ENCODE measurements around the gene MAP2K7.
"Not testable (repeated sequence)": the region's sequence is repeated elsewhere in the genome, so short reads cannot be mapped to it uniquely, and the experiment has no call there.

MAP2K7 gene

DNA sequence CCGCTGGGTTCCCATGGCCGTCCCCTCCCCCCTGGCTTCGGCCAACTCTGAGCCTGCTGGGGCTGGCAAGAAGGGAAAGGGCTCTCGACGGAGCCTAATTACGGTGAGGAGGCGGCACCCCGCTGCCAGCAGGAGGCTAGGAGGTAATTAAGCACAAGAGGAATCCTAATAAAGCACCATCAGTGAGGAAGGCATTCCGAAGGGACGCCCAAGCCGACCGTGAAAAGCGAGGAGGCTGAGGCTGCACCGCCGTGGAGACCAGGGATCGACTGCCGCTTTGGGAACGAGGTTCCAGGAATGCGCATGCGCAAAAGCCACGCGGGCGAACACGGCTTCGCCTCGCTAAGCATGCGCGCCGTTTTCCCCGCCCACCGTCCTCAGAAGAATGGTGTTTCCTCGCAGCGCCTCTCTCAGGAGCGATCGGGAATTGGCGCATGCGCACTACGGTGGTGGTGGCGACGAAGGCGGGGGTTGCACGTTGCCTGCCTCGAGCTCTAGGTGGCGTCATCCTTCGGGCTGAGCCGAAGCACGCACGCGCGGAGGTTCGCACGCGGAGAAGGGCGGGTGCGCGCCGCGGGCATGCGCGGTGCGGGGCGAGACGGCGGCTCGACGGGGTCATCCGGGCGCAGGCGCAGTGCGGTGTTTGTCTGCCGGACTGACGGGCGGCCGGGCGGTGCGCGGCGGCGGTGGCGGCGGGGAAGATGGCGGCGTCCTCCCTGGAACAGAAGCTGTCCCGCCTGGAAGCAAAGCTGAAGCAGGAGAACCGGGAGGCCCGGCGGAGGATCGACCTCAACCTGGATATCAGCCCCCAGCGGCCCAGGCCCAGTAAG lies at the start of gene MAP2K7:
Gene MAP2K7 (plus strand): TSS at position 634 of the 830 bp plus-strand sequence. CDS start 68 bp downstream, at position 702.
- peak; percentile 100 for DNase-seq (ENCODE audit: low read depth in 2 of 2)

- no peak for DNase-seq (ENCODE audit: low read depth in 2 of 2)
These were observed 48.1 kb upstream of the MAP2K7 start for GRCh38 chr19:7855426-7856108.

- DNase-seq (ENCODE audit: low read depth in 2 of 2) = no peak
These were observed 47.5 kb upstream of the MAP2K7 start for GRCh38 chr19:7856109-7856591.

DNA sequence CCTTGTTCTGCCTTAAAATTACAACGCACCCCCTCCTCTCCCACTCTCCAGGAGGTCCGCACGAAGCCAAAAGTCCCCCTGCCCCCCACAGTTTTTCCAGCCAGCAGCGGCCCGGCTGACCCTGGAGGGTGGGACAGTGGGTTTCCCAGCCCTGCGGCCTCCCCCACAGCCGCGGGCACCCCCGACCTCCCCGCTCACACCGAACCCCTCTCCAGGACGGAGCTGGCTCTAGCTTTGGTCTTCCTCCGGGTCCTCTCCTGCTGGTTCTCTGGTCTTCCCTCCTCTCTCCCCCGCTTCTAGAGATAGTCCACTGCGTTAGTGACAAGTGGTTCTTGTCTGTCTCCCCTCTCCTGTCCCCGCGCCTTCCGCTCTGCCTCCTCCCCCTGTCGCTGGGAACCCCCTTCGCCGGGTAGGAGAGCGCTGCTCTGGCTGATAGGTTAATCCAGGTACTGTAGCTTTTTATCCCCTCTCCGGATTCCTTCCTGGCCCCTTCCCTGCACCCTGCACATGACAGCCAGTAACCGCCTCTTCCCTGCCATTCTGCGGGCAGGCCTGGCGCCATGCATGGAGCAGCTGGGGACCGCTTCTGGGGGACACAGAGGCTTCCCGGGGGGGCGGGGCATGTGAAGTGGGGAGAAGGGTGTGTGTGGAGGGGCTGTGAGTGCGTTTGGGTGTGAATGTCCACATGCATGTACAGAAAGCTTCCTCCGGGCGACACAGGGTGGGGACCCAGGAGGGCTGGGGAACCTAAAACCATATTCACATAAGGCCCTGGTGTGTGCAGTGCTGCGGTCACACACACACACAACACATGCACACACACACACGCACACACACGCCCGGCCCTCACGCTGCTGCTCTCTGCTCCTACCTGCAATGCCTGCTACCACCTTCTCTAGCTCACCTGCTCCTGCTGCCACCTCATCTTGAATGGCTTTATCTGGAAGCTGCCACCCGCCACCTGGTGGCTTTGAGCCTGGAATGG lies 46.7 kb upstream of the MAP2K7 start:
- no peak for DNase-seq (ENCODE audit: low read depth in 2 of 2)

- no peak for DNase-seq (ENCODE audit: low read depth in 2 of 2)
These were observed 46.0 kb upstream of the MAP2K7 start for GRCh38 chr19:7857727-7858108.

DNA sequence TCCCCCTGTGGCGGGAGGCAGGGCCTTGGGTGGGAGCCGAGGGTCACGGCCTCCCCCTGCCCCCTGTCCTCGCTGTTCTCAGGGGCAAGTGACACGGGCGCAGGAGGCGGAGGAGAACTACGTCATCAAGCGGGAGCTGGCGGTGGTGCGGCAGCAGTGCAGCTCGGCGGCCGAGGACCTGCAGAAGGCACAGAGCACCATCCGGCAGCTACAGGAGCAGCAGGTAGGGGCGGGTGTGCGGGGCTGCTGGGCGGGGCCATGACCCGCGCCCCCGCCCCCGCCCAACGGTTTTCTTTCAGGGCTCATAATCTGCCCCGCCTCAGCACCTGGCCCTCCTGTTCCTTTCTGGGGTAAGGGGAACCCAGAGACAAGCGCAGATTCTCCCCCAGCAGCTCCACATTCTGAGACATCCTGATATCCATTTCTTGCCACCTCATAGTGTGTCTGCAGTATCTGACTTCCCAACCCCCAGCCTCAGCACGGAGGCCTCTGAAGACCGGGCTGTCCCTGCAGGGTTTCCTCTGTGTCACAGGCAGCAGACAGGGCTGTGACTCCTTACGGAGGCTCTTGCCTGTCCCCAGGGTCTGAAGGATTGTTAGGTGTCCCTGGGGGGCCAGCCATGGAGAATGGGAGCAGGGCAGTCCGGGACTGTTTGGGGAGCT lies 45.4 kb upstream of the MAP2K7 start:
- no peak for DNase-seq (ENCODE audit: low read depth in 2 of 2)

DNA sequence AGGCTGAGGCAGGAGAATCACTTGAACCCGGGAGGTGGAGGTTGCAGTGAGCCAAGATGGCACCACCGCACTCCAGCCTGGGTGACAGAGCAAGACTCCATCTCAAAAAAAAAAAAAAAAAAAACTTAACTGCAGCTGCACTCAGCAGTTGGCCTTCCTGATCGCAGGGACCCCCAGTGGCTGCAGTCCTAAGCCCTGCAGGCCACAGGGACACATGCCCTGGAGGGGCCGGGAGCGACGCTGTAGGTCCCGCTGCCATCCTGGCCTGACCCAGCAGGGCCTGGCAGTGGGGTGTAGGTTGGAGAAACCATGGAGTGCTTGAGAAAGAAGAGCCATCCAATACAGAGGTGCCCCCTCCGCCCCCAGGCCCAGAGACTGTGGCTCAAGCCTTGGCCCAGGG lies 44.6 kb upstream of the MAP2K7 start:
- DNase-seq (ENCODE audit: low read depth in 2 of 2) = not testable (repeated sequence)

- no peak for DNase-seq (ENCODE audit: low read depth in 2 of 2)
These were observed 43.6 kb upstream of the MAP2K7 start for GRCh38 chr19:7859831-7860713.

- DNase-seq (ENCODE audit: low read depth in 2 of 2) = no peak
These were observed 42.7 kb upstream of the MAP2K7 start for GRCh38 chr19:7860714-7861618.

GRCh38 chr19:7861619-7862412 lies 41.9 kb upstream of the MAP2K7 start:
- DNase-seq (ENCODE audit: low read depth in 2 of 2) = no peak

DNA sequence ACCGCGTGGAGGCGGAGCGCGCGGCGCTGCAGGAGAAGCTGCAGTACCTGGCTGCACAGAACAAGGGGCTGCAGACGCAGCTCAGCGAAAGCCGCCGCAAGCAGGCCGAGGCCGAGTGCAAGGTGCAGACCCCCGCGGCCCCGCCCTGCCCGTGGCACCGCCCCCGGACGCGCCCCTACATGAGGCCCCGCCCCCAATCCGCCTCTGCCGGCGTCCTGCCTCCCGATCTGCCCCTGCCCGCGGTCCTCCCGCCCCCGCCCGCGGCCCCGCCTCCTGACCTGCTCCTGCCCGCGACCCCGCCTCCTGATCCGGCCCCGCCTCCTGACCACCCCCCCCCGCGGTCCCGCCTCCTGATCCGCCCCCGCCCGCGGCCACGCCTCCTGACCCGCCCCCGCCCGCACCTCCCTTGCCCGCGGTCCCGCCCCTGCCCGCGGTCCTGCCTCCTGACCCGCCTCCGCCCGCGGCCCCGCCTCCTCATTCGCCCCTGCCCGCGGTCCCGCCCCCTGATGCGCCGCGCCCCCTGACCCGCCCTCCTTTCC lies 41.2 kb upstream of the MAP2K7 start:
- DNase-seq (ENCODE audit: low read depth in 2 of 2) = peak; percentile 40 to 46

- no peak for DNase-seq (ENCODE audit: low read depth in 2 of 2)
These were observed 40.3 kb upstream of the MAP2K7 start for GRCh38 chr19:7863157-7863970.

DNA sequence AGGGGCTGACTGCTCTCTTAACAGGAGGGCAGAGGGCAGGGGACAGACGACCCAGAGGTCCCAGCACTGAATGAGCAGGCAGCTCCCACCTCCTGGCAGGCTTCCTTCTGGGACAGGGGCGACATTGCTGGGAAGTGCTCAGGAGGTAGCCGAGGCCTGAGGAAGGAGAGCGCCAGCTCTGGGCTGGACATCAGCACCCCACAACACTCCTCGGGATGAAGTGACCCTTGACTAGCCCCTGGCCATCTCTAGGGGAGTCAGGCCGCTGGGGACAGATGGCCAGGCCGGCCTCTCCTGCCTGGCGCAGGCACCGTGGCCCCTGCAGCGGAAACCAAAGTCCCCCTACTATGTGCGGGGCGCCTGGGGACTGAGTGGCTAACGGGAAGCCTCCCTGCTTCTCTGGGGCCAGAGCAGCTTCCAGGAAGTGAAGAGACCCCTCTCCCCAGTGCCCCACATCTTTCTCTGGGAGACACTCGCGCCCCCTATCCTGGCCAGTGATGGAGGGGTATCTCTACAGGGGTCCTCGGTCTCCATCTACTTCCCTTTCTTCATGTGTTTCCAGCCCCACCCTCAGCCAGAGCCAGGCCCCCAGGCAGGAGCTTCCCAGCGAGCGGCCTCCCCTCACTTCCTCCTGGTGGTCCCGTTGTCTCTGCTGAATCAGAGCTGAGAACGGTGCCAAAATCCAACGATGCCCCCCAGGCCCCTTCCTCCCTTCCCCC lies 39.5 kb upstream of the MAP2K7 start:
- DNase-seq (ENCODE audit: low read depth in 2 of 2) = no peak

GRCh38 chr19:7864690-7865074 lies 39.0 kb upstream of the MAP2K7 start:
- no peak for DNase-seq (ENCODE audit: low read depth in 2 of 2)

DNA sequence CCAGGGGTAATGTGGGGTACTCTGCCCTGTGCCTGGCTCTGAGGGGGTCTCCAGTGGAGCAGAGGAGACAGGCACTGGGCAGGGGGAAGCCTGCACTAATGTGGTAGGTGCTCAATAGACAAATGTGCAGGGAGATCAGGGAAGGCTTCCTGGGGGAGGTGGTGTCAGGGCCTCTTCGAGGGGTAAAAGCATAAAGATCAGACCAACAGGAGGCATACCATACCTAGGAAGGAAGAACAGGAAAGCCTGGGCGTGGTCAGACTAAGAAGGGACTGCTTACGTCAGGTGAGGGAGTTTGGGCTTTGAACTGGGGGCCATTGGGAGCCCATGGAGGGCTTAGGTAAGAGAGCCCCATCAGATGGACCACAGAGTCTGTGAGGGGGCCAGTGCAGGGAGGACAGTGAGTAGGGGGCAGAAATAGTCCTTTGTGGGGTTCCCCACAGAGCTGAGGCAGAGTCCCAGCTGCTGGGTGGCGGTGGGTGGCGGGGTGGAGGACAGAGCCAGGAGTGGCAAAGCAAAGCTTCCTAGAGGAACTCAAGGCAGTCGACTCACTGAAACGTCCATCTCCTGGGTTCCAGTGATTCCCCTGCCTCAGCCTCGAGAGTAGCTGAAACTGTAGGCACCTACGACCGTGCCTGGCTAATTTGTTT lies 38.3 kb upstream of the MAP2K7 start:
- no peak for DNase-seq (ENCODE audit: low read depth in 2 of 2)
